Colonic mucosa (tissue), 4 donors: ENCODE measurements around the gene USP51. TPM values are rescaled to one million over a fixed set of nuclear protein-coding genes. Genes with fewer than 3 reads are reported as not detected.
"Not testable (repeated sequence)": the region's sequence is repeated elsewhere in the genome, so short reads cannot be mapped to it uniquely, and the experiment has no call there.

Source experiments
- DNase-seq: peaks from one replicate; pipeline ENCODE4 v3.0.0-alpha.2; 2020
- H3K27ac ChIP-seq: fragments of 200-600 bp; one replicate; pipeline ENCODE4 v1.8.0; 2021
- H3K27me3 ChIP-seq: fragments of 200-600 bp; one replicate; pipeline ENCODE4 v1.8.0; 2021
- H3K36me3 ChIP-seq: fragments of 200-600 bp; one replicate; pipeline ENCODE4 v1.8.0; 2021
- H3K4me1 ChIP-seq: fragments of 200-600 bp; one replicate; pipeline ENCODE4 v1.8.0; 2021; ENCODE audit warnings: mild to moderate bottlenecking
- H3K4me3 ChIP-seq: fragments of 200-600 bp; one replicate; pipeline ENCODE4 v1.8.0; 2021
- H3K9ac ChIP-seq, 2 donors: one replicate each; pipeline ENCODE4 v1.7.0; 2013; ENCODE audit warnings: control low read depth in 2 of 2, low read depth in 2 of 2, low read length in 2 of 2
- H3K9me3 ChIP-seq: fragments of 200-600 bp; one replicate; pipeline ENCODE4 v1.8.0; 2021
- CTCF ChIP-seq: fragments of 200-600 bp; IDR thresholded peaks from one replicate; pipeline ENCODE4 v1.8.0; 2022; ENCODE audit warnings: antibody characterized with exemption, mild to moderate bottlenecking
- intact Hi-C: fragments of 100-400 bp; cut with DNase I; formaldehyde crosslinking; loops from one replicate; pipeline ENCODE4 v1.14.1; 2022
- total RNA-seq, 2 donors: library from RNA; stranded (reverse); fragmentation: NEBNext Ultra II Directional in 1 of 2; extraction: Animal tissue kit (Norgen Biotek cat#: 25700) in 1 of 2; gene quantifications; one replicate each; pipeline ENCODE4 v1.2.1, GENCODE V29; 2021
- donor health status: healthy.
- donor health status: DM: no; HTN: no; CAD: no.
- donor health status: DM: no; HTN: no; CAD: no.

The USP51 gene
- total RNA-seq, 2 donors from 2014 or later = 0.49 to 0.53 TPM

GRCh38 chrX:55488006-55488592 is 1.5 kb downstream of the USP51 start:
- Histone ChIP-seq H3K9ac (no peak overlapping the region), H3K9me3 (no peaks in the 10 kb centered on the region), H3K4me1 (no peaks in the 10 kb centered on the region), H3K36me3 (no peaks in the 10 kb centered on the region), H3K27me3 (no peaks in the 10 kb centered on the region), H3K27ac (no peak overlapping the region), H3K4me3 (peak overlapping the region; percentile 46)
- intact Hi-C loops = no loop called here
- no peak for DNase-seq
- TF ChIP-seq CTCF = no peak

DNA sequence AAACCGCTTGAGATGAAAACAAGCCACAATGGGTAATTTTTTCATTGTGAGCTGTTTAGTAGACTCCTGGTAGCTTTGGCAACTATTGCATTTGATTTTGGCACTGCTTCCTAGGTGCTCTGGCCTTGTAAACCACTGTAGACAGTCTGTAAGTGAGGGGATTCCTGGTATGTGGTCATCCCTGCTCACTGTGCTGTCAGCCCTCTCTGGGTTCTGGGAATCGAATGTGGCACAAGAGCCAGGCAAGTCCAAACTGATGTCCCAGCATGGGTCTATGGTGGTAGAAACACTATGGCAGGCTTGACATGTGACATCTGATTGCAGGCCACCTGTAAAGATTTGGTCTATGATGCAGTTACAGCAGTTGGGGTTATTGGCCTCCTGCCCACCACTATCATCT is 2.5 kb downstream of the USP51 start:
- Histone ChIP-seq H3K36me3 (no peaks in the 10 kb centered on the region), H3K27ac (no peak overlapping the region), H3K27me3 (no peaks in the 10 kb centered on the region), H3K9ac (no peak overlapping the region), H3K4me3 (no peak overlapping the region), H3K4me1 (no peaks in the 10 kb centered on the region), H3K9me3 (no peaks in the 10 kb centered on the region)
- no peak for TF ChIP-seq CTCF
- no peak for DNase-seq
- intact Hi-C loops = no loop called here

DNA sequence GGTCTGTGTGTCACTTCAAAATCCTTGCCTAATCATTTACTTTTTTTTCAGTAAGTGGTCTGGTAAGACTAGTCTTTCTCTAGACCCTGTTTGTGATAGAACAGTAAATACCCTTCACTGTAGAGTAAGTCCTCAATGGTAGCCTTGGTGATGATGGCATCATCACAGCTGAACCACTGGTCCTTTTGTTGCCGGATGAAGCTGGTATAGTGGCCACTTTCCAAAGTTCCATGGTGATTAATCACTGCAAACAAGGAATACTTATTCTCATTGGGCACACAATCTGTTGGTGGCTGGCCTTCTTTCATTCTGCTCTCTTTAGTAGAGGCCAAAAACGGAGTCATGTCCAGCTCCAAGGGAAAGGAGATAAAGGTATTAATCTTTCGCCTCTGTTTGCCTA is 2.9 kb downstream of the USP51 start:
- Histone ChIP-seq H3K27ac (no peak overlapping the region), H3K9me3 (no peaks in the 10 kb centered on the region), H3K4me1 (no peaks in the 10 kb centered on the region), H3K9ac (no peak overlapping the region), H3K4me3 (no peak overlapping the region), H3K27me3 (no peaks in the 10 kb centered on the region), H3K36me3 (no peaks in the 10 kb centered on the region)
- TF ChIP-seq CTCF = no peak
- intact Hi-C loops = no loop called here
- DNase-seq = no peak

DNA sequence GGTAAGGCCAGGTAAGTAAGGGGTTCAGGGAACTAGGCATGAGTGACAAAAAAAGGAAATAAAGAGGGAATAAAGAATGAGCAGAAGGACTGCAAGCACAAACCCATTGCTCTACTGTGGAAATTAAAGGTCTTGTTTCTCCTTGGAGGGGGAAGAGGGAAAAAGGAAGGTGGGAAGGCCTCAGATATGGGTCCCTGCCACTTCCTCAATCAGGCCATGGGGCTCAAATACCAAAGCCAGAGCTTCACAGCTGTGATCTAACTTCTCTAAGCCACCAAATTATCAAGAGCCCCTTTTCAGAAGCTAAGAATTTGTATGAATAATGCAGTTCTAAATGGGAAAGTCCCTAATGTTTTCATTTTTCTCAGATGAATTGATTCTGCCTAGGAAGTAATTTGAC is 4.7 kb downstream of the USP51 start:
- intact Hi-C loops = no loop called here

GRCh38 chrX:55480390-55481062 is 9.1 kb downstream of the USP51 start:
- H3K36me3 ChIP-seq = no peaks in the 10 kb centered on the region
- H3K27me3 ChIP-seq = no peaks in the 10 kb centered on the region
- H3K4me3 ChIP-seq = no peak overlapping the region
- no peak overlapping the region for H3K9ac ChIP-seq
- TF ChIP-seq CTCF = no peak
- DNase-seq = no peak
- no peaks in the 10 kb centered on the region for H3K9me3 ChIP-seq
- intact Hi-C loops = no loop called here
- H3K4me1 ChIP-seq = no peaks in the 10 kb centered on the region
- H3K27ac ChIP-seq = no peak overlapping the region

More for the DNA sequence above, 4.7 kb downstream of the USP51 start:
- Histone ChIP-seq H3K4me1 (no peaks in the 10 kb centered on the region), H3K36me3 (no peaks in the 10 kb centered on the region), H3K9me3 (no peaks in the 10 kb centered on the region), H3K4me3 (no peak overlapping the region), H3K27ac (no peak overlapping the region), H3K27me3 (no peaks in the 10 kb centered on the region), H3K9ac (no peak overlapping the region)
- TF ChIP-seq CTCF = no peak
- DNase-seq = no peak

GRCh38 chrX:55479956-55480355 is 9.7 kb downstream of the USP51 start:
- H3K36me3 ChIP-seq, intact Hi-C loops, H3K27ac ChIP-seq, H3K9me3 ChIP-seq, H3K27me3 ChIP-seq, H3K9ac ChIP-seq, DNase-seq, H3K4me3 ChIP-seq, H3K4me1 ChIP-seq: not testable (repeated sequence)

DNA sequence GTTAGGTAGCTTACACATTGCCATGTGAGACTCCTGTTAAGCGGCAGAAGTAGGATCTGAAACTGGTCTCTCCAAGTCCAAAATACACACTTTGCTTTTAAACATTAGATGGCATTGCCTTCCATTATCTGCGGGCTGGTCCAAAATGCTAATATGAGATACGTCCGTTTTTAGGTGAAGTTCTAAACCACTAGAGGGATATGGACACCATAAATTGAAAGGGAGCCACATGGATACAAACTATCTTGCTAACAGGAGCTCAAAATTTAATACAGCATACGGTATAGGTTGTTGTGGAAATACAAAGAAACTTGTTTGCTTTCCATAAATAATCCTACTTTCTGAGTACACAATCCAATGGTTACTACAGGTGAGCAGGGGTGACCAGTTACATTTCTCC is 23.9 kb downstream of the USP51 start:
- H3K27ac ChIP-seq, H3K4me1 ChIP-seq, H3K36me3 ChIP-seq, H3K27me3 ChIP-seq, H3K9me3 ChIP-seq, DNase-seq, H3K9ac ChIP-seq, intact Hi-C loops, H3K4me3 ChIP-seq: not testable (repeated sequence)

- H3K4me1 ChIP-seq, H3K36me3 ChIP-seq, intact Hi-C loops, H3K9me3 ChIP-seq, H3K4me3 ChIP-seq, H3K9ac ChIP-seq, DNase-seq, H3K27ac ChIP-seq, H3K27me3 ChIP-seq: not testable (repeated sequence)
These were observed 24.5 kb downstream of the USP51 start for GRCh38 chrX:55465108-55465507.

- H3K9ac ChIP-seq, DNase-seq, H3K9me3 ChIP-seq, H3K36me3 ChIP-seq, intact Hi-C loops, H3K4me1 ChIP-seq, H3K4me3 ChIP-seq, H3K27ac ChIP-seq, H3K27me3 ChIP-seq: not testable (repeated sequence)
These were observed 25.6 kb downstream of the USP51 start for GRCh38 chrX:55464050-55464449.
